SK-N-SH treated with all-trans-retinoic acid at 6 μM for 48 hours (cell line): ENCODE data around the gene FAM228A.

Experiments
- ATAC-seq: fragments of 200-7000 bp; cut with Tn5 transposase; 3 replicates; pipeline ENCODE4 v1.9.1; 2020; ENCODE audit warnings: mild to moderate bottlenecking, moderate library complexity
- ARNTL ChIP-seq: fragments of 450-650 bp; formaldehyde crosslinking; IDR thresholded peaks from 2 replicates; pipeline ENCODE4 v1.5.0; 2020; ENCODE audit warnings: low read depth, mild to moderate bottlenecking, moderate library complexity, borderline replicate concordance
- BACH2 ChIP-seq: fragments of 250-450 bp; sonication (Bioruptor Pico); IDR thresholded peaks from 2 replicates; pipeline ENCODE4 v1.9.0; 2021; ENCODE audit warnings: mild to moderate bottlenecking, borderline replicate concordance
- CREB5 ChIP-seq: fragments of 250-450 bp; sonication (Bioruptor Pico); IDR thresholded peaks from 2 replicates; pipeline ENCODE4 v1.5.1; 2020; ENCODE audit warnings: low read depth, mild to moderate bottlenecking, moderate library complexity
- CSDC2 ChIP-seq: fragments of 250-450 bp; sonication (Bioruptor Pico); IDR thresholded peaks from 2 replicates; pipeline ENCODE4 v1.5.0; 2020; ENCODE audit warnings: mild to moderate bottlenecking, moderate library complexity
- CSRNP3 ChIP-seq: fragments of 250-450 bp; sonication (Bioruptor Pico); IDR thresholded peaks from 2 replicates; pipeline ENCODE4 v1.5.1; 2021; ENCODE audit warnings: mild to moderate bottlenecking, moderate library complexity
- ESRRG ChIP-seq: fragments of 250-450 bp; sonication (Bioruptor Pico); IDR thresholded peaks from 2 replicates; pipeline ENCODE4 v1.6.1; 2021; ENCODE audit warnings: mild to moderate bottlenecking
- GLIS3 ChIP-seq: fragments of 250-450 bp; sonication (Bioruptor Pico); IDR thresholded peaks from 2 replicates; pipeline ENCODE4 v1.5.0; 2020; ENCODE audit warnings: mild to moderate bottlenecking, moderate library complexity
- ISL1 ChIP-seq: fragments of 250-450 bp; sonication (Bioruptor Pico); IDR thresholded peaks from 2 replicates; pipeline ENCODE4 v2.1.2; 2022; ENCODE audit warnings: mild to moderate bottlenecking, moderate library complexity
- OSR1 ChIP-seq: fragments of 250-450 bp; sonication (Bioruptor Pico); IDR thresholded peaks from 2 replicates; pipeline ENCODE4 v1.8.0; 2022; ENCODE audit warnings: moderate library complexity, mild to moderate bottlenecking, inconsistent platforms
- PATZ1 ChIP-seq: fragments of 250-450 bp; sonication (Bioruptor Pico); IDR thresholded peaks from 2 replicates; pipeline ENCODE4 v1.8.0; 2020; ENCODE audit warnings: mild to moderate bottlenecking, moderate library complexity, borderline replicate concordance
- POU6F1 ChIP-seq: fragments of 250-450 bp; sonication (Bioruptor Pico); IDR thresholded peaks from 2 replicates; pipeline ENCODE4 v1.8.0; 2021; ENCODE audit warnings: low read depth, mild to moderate bottlenecking, moderate library complexity, borderline replicate concordance
- PPARA ChIP-seq: fragments of 250-450 bp; sonication (Bioruptor Pico); IDR thresholded peaks from 2 replicates; pipeline ENCODE4 v1.5.0; 2020; ENCODE audit warnings: mild to moderate bottlenecking, borderline replicate concordance
- RARB ChIP-seq: fragments of 250-450 bp; sonication (Bioruptor Pico); IDR thresholded peaks from 2 replicates; pipeline ENCODE4 v1.8.0; 2021; ENCODE audit warnings: mild to moderate bottlenecking, moderate library complexity
- SNAI2 ChIP-seq: fragments of 250-450 bp; sonication (Bioruptor Pico); IDR thresholded peaks from 2 replicates; pipeline ENCODE4 v1.5.0; 2020; ENCODE audit warnings: mild to moderate bottlenecking, moderate library complexity
- TCF4 ChIP-seq: fragments of 250-450 bp; sonication (Bioruptor Pico); IDR thresholded peaks from 2 replicates; pipeline ENCODE4 v1.8.0; 2021; ENCODE audit warnings: mild to moderate bottlenecking, moderate library complexity, borderline replicate concordance
- TSHZ2 ChIP-seq: fragments of 250-450 bp; sonication (Bioruptor Pico); IDR thresholded peaks from 2 replicates; pipeline ENCODE4 v1.5.0; 2020; ENCODE audit warnings: mild to moderate bottlenecking, moderate library complexity
- ZC3H10 ChIP-seq: fragments of 250-450 bp; sonication (Bioruptor Pico); IDR thresholded peaks from 2 replicates; pipeline ENCODE4 v1.5.1; 2021; ENCODE audit warnings: mild to moderate bottlenecking, moderate library complexity
- ZFP3 ChIP-seq: fragments of 250-450 bp; sonication (Bioruptor Pico); IDR thresholded peaks from 2 replicates; pipeline ENCODE4 v1.5.0; 2020; ENCODE audit warnings: mild to moderate bottlenecking, moderate library complexity
- ZFP30 ChIP-seq: fragments of 450-650 bp; formaldehyde crosslinking; IDR thresholded peaks from 2 replicates; pipeline ENCODE4 v1.5.0; 2022; ENCODE audit warnings: mild to moderate bottlenecking, moderate library complexity
- ZNF565 ChIP-seq: fragments of 450-650 bp; formaldehyde crosslinking; conservative IDR thresholded peaks from 2 replicates; pipeline ENCODE4 v1.5.0; 2020; ENCODE audit warnings: low read depth, mild to moderate bottlenecking, moderate library complexity
- ZNF70 ChIP-seq: fragments of 450-650 bp; formaldehyde crosslinking; IDR thresholded peaks from 2 replicates; pipeline ENCODE4 v1.5.0; 2020; ENCODE audit warnings: mild to moderate bottlenecking, moderate library complexity
- ZNF8 ChIP-seq: fragments of 450-650 bp; formaldehyde crosslinking; IDR thresholded peaks from 2 replicates; pipeline ENCODE4 v1.5.0; 2020; ENCODE audit warnings: mild to moderate bottlenecking, moderate library complexity

Gene FAM228A

GRCh38 chr2:24181849-24182248 is 7.0 kb downstream of the FAM228A start:
- TF ChIP-seq OSR1 (CRISPR knock-in tag), result no peak
- no peak for TF ChIP-seq ISL1 (CRISPR knock-in tag)
- TF ChIP-seq PPARA (CRISPR knock-in tag), result no peak
- TF ChIP-seq CREB5 (CRISPR knock-in tag), result no peak
- no peak for TF ChIP-seq ZFP30 (CRISPR knock-in tag)
- no peak for TF ChIP-seq GLIS3 (CRISPR knock-in tag)
- TF ChIP-seq ZFP3 (CRISPR knock-in tag), result no peak
- no peak for TF ChIP-seq TCF4 (CRISPR knock-in tag)
- TF ChIP-seq ZNF70 (CRISPR knock-in tag), result no peak
- no peak for TF ChIP-seq SNAI2 (CRISPR knock-in tag)
- no peak for TF ChIP-seq ARNTL (CRISPR knock-in tag)
- TF ChIP-seq CSRNP3 (CRISPR knock-in tag), result no peak
- no peak for TF ChIP-seq CSDC2 (CRISPR knock-in tag)
- no peak for TF ChIP-seq POU6F1
- no peak for TF ChIP-seq ZC3H10
- ATAC-seq, result no peak

- no peak for ATAC-seq
- TF ChIP-seq PATZ1 (CRISPR knock-in tag) (no peak), ESRRG (no peak), ZNF8 (CRISPR knock-in tag) (no peak), OSR1 (CRISPR knock-in tag) (no peak), RARB (CRISPR knock-in tag) (no peak), ISL1 (CRISPR knock-in tag) (no peak), ZNF70 (CRISPR knock-in tag) (no peak), ZNF565 (CRISPR knock-in tag) (no peak), PPARA (CRISPR knock-in tag) (no peak), TCF4 (CRISPR knock-in tag) (no peak), CSRNP3 (CRISPR knock-in tag) (no peak), CSDC2 (CRISPR knock-in tag) (no peak), TSHZ2 (CRISPR knock-in tag) (no peak), CREB5 (CRISPR knock-in tag) (no peak), BACH2 (no peak), ZC3H10 (no peak), POU6F1 (no peak), ARNTL (CRISPR knock-in tag) (no peak), SNAI2 (CRISPR knock-in tag) (no peak)
These were observed 7.7 kb downstream of the FAM228A start for GRCh38 chr2:24182507-24182906.
